ENCODE measurements around the gene MYMK. TPM values are rescaled to one million over a fixed set of nuclear protein-coding genes. Genes with fewer than 3 reads are reported as not detected.

Gene MYMK
- total RNA-seq, 4 donors from 2014 or later = not detected

DNA sequence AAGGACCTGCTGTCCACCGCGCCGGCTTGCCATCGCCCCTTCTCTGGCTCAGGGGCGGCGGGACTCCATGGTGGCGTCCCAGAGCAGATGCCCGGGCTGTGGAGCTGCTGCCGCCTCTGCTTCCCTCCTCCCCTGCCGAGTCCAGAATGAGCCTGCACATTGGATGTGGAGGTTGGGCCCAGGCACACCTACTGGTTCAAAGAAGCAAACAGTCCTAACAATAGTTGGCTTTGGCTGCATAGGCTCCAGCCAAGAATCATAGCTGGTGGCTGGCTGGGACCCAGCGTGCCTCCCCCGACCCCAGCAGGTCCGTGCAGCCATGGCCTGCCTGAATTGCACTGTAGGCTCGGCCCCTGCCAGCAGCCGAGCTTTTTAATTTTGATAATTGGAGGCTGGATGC is 35.6 kb upstream of the MYMK start:
- in situ Hi-C loops (cut with MboI; ENCODE audit: low sequenced_read_pairs in 4 of 4) = no loop called here
- TF ChIP-seq, protein P1, sequence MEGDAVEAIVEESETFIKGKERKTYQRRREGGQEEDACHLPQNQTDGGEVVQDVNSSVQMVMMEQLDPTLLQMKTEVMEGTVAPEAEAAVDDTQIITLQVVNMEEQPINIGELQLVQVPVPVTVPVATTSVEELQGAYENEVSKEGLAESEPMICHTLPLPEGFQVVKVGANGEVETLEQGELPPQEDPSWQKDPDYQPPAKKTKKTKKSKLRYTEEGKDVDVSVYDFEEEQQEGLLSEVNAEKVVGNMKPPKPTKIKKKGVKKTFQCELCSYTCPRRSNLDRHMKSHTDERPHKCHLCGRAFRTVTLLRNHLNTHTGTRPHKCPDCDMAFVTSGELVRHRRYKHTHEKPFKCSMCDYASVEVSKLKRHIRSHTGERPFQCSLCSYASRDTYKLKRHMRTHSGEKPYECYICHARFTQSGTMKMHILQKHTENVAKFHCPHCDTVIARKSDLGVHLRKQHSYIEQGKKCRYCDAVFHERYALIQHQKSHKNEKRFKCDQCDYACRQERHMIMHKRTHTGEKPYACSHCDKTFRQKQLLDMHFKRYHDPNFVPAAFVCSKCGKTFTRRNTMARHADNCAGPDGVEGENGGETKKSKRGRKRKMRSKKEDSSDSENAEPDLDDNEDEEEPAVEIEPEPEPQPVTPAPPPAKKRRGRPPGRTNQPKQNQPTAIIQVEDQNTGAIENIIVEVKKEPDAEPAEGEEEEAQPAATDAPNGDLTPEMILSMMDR (IDR thresholded peaks at IDR 0.05 in 4 of 5, conservative IDR thresholded peaks at IDR 0.05 in 1 of 5) = no peak
- no peak for TF ChIP-seq POLR2A (IDR thresholded peaks at IDR 0.05)
- H3K27ac ChIP-seq = no peak overlapping the region
- peaks cover 13% of the 10 kb centered on the region in 2 donors for H3K4me1 ChIP-seq
- H3K9me3 ChIP-seq = no peaks in the 10 kb centered on the region
- ATAC-seq = peak in 1 of 2 donors; percentile 37
- H3K27me3 ChIP-seq = peaks cover 11 to 21% (median 16%) of the 10 kb centered on the region in 3 donors
- no peak for DNase-seq
- no peaks in the 10 kb centered on the region for H3K36me3 ChIP-seq
- H3K4me3 ChIP-seq = no peak overlapping the region
- intact Hi-C loops (cut with DNase I; ENCODE audit: low total_unique reads) = no loop called here

DNA sequence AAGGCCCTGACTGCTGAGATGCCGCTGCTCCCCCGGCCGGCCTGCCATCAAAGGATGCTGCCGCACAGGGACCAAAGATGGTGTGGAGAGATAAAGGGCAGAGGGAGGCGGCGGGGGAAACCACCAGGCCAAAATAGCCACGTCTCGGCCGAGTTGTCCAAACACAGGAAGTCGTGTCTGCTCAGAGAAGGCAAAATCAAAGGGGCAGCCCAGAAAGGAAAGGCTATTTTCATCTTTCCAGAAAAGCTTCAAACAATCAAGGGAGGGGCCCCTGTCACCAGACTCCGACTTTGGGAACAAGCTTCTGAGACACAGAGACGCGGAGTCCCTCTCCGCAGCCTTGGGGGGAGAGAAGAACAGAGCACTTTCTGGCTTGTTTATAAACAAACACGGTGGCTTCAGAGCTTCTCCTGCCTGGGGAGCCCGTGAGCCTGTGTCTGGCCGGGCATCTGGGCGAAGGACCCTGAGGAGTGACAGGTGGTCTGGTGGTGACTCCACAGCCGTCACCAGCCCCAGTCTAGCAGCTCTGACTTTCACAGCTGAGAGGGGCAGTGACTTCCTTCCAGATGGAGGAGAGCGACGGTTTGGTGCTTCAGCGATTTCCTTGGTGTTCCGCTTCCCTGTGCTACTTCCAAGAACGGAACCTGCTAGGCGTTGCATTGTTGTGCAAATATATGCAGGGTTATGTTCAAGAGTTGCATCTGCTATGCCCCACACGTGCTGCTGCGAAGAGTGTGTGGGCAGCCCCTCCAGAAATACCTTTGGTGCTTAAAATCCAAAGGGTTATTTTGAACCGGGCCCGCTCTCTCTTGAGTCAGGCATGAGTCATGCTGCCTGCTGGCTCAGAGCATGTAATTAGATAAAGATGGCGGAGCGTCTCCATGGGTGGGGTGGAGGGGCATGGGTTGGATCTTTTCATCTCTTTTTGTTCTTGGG is 33.7 kb upstream of the MYMK start:
- Histone ChIP-seq H3K27ac (peak overlapping the region; percentile 47 to 68 (median 60)), H3K36me3 (no peaks in the 10 kb centered on the region), H3K27me3 (peaks cover 11 to 21% (median 16%) of the 10 kb centered on the region in 3 donors), H3K9me3 (no peaks in the 10 kb centered on the region), H3K4me1 (peaks cover 13% of the 10 kb centered on the region in 2 donors), H3K4me3 (peak overlapping the region in 2 of 4 donors; percentile 17 to 21)
- in situ Hi-C loops (cut with MboI; ENCODE audit: low sequenced_read_pairs in 4 of 4) (no loop called here), intact Hi-C loops (cut with DNase I; ENCODE audit: low total_unique reads) (no loop called here)
- ATAC-seq (peak; percentile 63 to 64), DNase-seq (no peak)
- no peak for TF ChIP-seq POLR2A (IDR thresholded peaks at IDR 0.05)
- TF ChIP-seq, protein P1 (IDR thresholded peaks at IDR 0.05 in 4 of 5, conservative IDR thresholded peaks at IDR 0.05 in 1 of 5) = no peak

DNA sequence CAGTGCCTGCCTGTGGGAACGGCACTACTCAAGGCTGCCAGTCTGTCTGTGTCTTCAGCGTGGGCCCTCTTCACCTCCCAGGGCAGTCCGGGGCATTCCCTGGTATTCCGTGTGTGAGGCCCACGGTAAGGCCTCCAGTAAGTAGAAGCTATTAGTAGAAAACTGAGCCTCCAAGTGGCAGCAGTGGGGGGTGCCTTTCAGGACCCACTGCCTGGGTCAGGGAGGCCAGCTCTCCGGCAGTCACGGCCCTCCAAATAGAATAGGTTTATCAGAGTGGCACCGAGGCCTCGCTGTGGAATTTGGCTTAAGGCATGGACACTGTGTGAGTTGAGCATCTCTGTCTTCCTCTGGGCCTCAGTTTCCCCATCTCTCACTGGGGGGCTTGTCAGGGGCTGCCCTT is 32.8 kb upstream of the MYMK start:
- peaks cover 11 to 16% (median 14%) of the 10 kb centered on the region in 3 donors for H3K27me3 ChIP-seq
- H3K27ac ChIP-seq = peak overlapping the region in 1 of 4 donors; percentile 55
- no peaks in the 10 kb centered on the region for H3K36me3 ChIP-seq
- no peak for TF ChIP-seq POLR2A (IDR thresholded peaks at IDR 0.05)
- TF ChIP-seq, protein P1 (IDR thresholded peaks at IDR 0.05 in 4 of 5, conservative IDR thresholded peaks at IDR 0.05 in 1 of 5) = no peak
- no peak for DNase-seq
- H3K4me1 ChIP-seq = peaks cover 13% of the 10 kb centered on the region in 2 donors
- intact Hi-C loops (cut with DNase I; ENCODE audit: low total_unique reads) (no loop called here), in situ Hi-C loops (cut with MboI; ENCODE audit: low sequenced_read_pairs in 4 of 4) (no loop called here)
- ATAC-seq = no peak
- no peak overlapping the region for H3K4me3 ChIP-seq
- H3K9me3 ChIP-seq = no peaks in the 10 kb centered on the region

DNA sequence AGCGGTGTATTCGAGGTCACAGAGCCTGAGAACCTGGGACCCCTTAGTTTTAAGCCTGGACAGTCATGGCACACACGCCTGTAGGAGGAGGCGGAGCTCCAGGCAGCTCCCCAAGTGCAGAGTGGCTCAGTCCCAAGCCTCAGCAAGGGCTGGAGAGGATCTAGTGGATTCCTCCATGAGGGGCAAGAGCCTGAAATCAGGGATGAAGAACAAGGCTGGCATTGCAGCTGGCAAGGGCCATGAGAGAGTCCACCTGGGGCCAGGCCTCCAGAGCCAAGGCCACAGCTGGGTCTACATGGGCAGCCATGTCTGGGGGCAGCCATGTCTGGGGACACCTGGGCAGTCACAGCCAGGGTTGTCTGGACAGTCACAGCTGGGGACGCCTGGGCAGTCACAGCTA is 31.6 kb upstream of the MYMK start:
- no peak overlapping the region for H3K4me3 ChIP-seq
- peaks cover 7 to 14% (median 8%) of the 10 kb centered on the region in 3 donors for H3K27me3 ChIP-seq
- ATAC-seq (no peak), DNase-seq (no peak)
- no peak overlapping the region for H3K27ac ChIP-seq
- in situ Hi-C loops (cut with MboI; ENCODE audit: low sequenced_read_pairs in 4 of 4) (no loop called here), intact Hi-C loops (cut with DNase I; ENCODE audit: low total_unique reads) (no loop called here)
- H3K9me3 ChIP-seq = no peaks in the 10 kb centered on the region
- peaks cover 13% of the 10 kb centered on the region in 2 donors for H3K4me1 ChIP-seq
- TF ChIP-seq POLR2A (IDR thresholded peaks at IDR 0.05) = no peak
- TF ChIP-seq, protein P1 (IDR thresholded peaks at IDR 0.05 in 4 of 5, conservative IDR thresholded peaks at IDR 0.05 in 1 of 5) = no peak
- no peaks in the 10 kb centered on the region for H3K36me3 ChIP-seq
